HG02943 (cell line): Measurements from ENCODE around the gene RBM20.
A peak's percentile ranks its signal among the peaks of the same experiment; 100 is the strongest.
"Not testable (repeated sequence)": the region's sequence is repeated elsewhere in the genome, so short reads cannot be mapped to it uniquely, and the experiment has no call there.

ENCODE experiments used
- ATAC-seq: cut with Tn5 transposase; IDR thresholded peaks from one replicate; pipeline ENCODE4 v1.9.1; 2021; ENCODE audit warnings: mild to moderate bottlenecking, low read depth, moderate library complexity; ENCODE audit not compliant: unreplicated experiment

Gene RBM20

GRCh38 chr10:110861930-110862649 is 218.0 kb downstream of the RBM20 start:
- no peak for ATAC-seq

DNA sequence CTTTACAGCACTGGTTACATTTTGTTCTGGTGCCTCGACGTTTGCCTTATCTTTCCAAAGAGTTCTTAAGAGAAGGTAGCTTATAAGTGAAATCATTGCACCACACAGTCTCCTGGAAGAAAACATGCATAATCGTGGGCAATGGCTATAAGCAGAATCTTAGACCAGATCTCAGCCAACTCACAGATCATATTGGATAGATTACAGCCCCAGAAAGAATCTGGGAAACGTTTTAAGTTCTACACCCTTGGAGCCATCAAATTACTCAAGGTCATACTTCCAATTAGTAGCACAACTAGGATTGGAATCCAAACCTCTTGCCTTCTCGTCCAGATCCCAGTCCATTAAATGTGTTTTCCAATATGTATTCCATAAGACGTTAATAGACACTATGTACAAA is 218.8 kb downstream of the RBM20 start:
- no peak for ATAC-seq

- no peak for ATAC-seq
Observed at GRCh38 chr10:110863361-110863760, 219.2 kb downstream of the RBM20 start.

DNA sequence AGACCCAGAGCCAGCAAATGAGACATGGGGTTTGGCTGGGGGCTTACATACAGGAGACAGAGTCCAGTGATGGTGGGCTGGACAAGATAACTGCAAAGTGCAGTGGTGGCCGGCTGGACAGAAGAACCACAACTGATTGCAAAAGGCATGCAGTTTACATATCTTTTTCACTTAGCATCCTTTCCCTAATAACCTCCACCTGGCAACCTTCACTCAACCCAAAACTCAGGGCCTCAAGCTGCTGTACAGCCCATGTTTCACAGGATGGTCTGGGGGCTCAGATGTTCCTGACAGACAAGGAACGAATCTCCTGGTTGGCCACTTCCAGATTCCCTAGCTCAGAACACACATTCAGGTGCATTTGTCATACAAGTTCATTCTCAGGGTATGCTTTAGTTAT is 219.8 kb downstream of the RBM20 start:
- no peak for ATAC-seq

DNA sequence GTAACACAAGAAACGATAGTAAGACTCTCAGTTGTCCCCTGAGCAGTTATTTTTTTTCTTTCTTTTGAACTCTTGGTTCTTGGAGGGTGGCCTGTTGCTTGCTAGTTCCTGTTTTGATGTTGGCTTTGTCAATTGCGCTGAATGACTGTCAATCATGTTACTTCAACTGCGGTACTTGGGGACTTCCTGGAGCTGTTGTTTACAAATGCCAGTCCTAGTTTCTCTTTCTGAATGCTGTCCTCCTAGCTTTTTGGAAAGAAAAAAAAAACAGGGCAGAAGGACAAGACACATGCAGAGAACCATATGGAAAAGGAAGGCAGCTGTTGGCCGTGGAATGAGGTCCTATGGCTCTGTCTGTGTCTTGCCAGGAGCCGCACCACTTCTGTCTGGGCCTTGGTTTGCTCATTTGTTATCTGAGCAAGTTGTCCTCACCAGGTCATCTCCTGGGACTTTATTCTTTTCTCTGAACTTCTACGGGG is 220.6 kb downstream of the RBM20 start:
- peak; percentile 46 for ATAC-seq

DNA sequence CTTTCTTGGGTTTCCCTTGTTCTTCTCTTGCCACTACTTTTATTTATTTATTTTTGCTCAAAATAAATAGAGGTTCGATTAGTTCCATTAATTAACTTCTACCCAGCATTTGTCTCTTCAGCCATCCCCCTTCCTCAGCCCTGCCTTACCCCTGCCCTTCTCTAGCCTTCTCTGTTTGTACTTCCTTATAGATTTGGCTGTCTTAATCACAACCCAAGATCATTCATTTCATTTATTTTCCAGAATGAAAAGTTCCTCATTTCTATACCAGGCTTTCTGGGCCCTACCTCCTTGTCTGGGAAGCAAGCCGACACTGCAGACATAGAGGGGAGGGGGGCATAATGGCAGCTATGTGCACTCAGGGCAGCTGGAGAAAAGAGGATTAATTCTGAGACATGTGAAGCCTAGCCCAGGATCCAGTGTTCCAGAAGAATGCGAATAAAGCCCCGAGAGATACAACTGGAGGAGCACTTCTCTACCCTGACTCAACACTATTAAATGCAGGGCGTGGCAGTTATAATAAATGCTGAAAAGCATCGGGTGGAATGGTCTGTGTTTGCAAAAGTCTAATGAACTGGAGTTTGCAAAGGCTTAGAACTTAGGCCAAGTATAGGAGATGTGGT is 221.2 kb downstream of the RBM20 start:
- ATAC-seq: no peak

DNA sequence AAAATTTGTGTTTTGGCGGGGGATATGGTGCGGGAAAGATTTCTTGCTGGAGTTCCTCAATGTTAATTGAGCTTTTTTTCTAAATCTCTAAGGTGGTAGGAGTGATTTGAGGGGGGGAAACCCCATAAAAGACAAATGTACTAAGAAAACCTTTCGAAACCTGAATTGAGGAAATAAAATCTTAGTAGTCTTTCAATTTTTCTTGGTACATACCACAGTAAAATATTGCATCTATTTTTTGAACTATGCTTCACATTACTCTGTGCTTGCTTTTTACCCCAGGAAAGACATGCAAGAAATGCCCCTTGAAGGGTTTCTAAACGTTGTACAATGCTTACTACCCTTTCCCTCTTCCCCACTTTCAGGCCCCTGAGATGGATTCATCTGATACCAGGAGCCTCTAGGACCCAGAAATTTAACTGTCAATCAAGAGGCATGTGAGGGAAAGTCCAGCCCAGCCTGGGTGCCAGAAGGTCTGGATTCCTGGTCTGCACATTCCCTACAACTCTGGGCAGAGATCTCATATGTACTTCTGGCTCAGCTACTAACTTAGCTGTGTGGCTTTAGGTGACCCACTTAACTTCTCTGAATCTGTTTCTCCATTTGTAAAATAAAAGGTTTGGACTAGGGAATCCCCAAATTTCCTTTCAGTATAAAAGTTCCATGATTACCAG is 221.8 kb downstream of the RBM20 start:
- no peak for ATAC-seq

GRCh38 chr10:110867011-110867806 is 223.1 kb downstream of the RBM20 start:
- not testable (repeated sequence) for ATAC-seq

GRCh38 chr10:110867807-110868465 is 223.8 kb downstream of the RBM20 start:
- ATAC-seq: no peak

- no peak for ATAC-seq
Observed at GRCh38 chr10:110868981-110869380, 224.8 kb downstream of the RBM20 start.

- no peak for ATAC-seq
Observed at GRCh38 chr10:110870823-110871297, 226.7 kb downstream of the RBM20 start.

GRCh38 chr10:110871298-110872084 is 227.4 kb downstream of the RBM20 start, which contains the start of gene PDCD4:
PDCD4 (plus strand) TSS chr10:110871928; CDS start chr10:110876028, 4,100 bp downstream.
- ATAC-seq: peak; percentile 76

GRCh38 chr10:110872145-110872983 is 228.2 kb downstream of the RBM20 start:
- ATAC-seq: peak; percentile 40

DNA sequence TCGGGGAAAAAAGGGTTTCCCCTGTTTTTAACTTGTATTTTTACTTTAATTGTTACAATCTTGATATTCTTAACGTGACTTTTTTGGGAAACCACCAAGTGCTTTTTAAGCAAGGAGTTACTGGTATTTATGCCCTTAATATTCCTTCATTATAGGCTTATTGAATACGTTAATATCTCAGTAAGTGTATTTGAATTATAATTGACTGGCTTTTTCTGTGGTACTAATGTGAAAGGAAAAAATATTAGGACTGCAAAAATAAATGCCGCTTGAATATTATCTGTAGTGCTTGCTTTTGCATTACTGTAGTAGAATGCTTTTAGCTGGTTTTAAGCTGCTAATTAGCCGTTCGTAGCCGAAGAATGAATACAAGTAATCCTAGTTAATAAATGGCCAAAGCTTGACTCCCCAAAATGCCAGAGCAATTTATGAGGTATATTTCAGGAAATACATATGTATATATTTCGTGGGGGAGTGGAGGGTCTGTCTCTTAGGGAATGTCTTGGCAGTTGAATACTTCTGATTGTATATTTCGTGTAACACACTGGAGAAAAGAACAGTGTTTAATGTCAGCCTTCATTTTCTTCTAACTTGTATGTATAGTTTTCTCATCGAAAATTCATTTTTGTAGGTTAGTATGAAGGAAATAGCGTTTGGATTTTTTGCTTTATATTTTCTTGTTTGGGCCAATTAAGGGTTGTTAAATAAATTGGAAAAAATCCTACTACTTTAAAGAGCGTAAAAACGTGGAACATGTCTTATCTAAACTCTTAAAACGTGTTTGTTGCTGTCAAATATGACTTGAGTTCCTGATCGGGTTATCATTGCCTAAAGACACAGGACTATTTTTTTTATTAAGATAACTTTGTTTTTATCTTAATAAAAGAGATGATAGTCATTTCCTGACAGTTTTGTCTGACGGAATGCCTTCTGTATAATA is 229.1 kb downstream of the RBM20 start:
- no peak for ATAC-seq

DNA sequence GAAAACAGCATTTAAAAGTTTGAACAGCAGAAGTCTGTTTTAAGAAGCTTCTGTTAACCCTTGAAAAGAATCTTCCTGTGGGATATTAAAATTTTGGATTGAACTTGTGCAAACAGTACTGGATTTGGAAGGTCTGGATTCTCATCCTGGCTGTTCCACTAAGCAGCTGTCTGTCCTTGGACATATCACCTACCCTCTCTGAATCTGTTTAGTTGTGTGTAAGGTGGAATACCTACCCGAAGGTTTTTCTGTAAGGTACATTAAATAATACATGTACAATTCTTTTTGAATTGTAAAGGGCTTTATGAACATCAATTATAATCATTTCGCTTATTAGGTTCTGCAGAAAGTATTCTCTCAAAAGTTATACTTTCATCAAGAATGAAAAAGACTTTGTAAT is 229.8 kb downstream of the RBM20 start:
- ATAC-seq: no peak

DNA sequence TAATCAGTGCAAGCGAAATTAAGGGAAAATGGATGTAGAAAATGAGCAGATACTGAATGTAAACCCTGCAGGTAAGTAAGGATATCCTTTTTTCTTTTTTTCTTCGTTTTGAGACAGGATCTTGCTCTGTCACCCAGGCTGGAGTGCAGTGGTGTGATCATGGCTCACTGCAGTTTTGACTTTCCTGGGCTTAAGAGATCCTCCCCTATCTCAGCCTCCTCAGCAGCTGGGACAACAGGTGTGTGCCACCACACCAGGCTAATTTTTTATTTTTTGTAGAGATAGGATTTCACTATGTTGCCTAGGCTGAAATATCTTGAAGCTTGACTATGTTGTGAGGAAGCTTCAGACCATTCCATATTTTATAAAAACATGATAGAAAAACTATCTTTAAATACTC is 231.9 kb downstream of the RBM20 start:
- no peak for ATAC-seq

DNA sequence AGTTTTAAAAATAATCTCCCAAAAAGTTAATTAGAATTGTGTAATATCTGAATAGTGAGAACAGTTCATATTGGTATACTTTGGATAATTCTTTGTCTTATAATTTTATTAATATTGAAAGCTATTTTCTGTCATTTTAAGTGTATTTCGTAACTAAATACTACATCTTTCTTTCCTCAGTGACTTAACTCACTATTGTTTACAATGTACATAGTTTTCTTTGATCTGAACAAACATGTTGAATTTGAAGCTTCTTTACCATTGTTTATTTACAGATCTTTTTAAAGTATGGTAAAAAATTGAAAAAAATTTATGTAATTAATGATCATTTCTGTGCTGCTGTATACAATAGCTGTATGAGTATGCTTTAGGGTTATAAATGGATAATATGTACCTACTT is 232.7 kb downstream of the RBM20 start:
- no peak for ATAC-seq
